CD4-positive, alpha-beta T cell treated with Interleukin-10 for 1 hour (primary cell): Measurements from ENCODE around the gene CENPN.

Experiments
- DNase-seq: peaks from one replicate; pipeline ENCODE4 v3.0.0-alpha.2; 2020

The CENPN gene

GRCh38 chr16:81006813-81007695 is at the start of gene CENPN, which contains the start of gene CMC2:
CENPN (plus strand) TSS chr16:81007214; CDS start chr16:81011940, 4,726 bp downstream.
CMC2 (minus strand) TSS chr16:81006885; CDS start chr16:80997394, 9,491 bp downstream.
- DNase-seq = peak; percentile 98

GRCh38 chr16:80958284-80958683 is 48.7 kb upstream of the CENPN start:
- DNase-seq = no peak

- no peak for DNase-seq
Measured at GRCh38 chr16:80962879-80963278, 44.1 kb upstream of the CENPN start.

- no peak for DNase-seq
Measured at GRCh38 chr16:80964351-80964750, 42.7 kb upstream of the CENPN start.

GRCh38 chr16:80966617-80967016 is 40.4 kb upstream of the CENPN start:
- no peak for DNase-seq

GRCh38 chr16:80968386-80969113 is 38.5 kb upstream of the CENPN start:
- no peak for DNase-seq

- no peak for DNase-seq
Measured at GRCh38 chr16:80969114-80969484, 37.9 kb upstream of the CENPN start.

GRCh38 chr16:80971819-80972218 is 35.2 kb upstream of the CENPN start:
- DNase-seq = no peak

- no peak for DNase-seq
Measured at GRCh38 chr16:80972611-80973010, 34.4 kb upstream of the CENPN start.

- DNase-seq = no peak
Measured at GRCh38 chr16:80973991-80974390, 33.0 kb upstream of the CENPN start.

- DNase-seq = no peak
Measured at GRCh38 chr16:80974649-80975376, 32.2 kb upstream of the CENPN start.

- DNase-seq = no peak
Measured at GRCh38 chr16:80976946-80977345, 30.1 kb upstream of the CENPN start.

- no peak for DNase-seq
Measured at GRCh38 chr16:80981103-80981502, 25.9 kb upstream of the CENPN start.

- no peak for DNase-seq
Measured at GRCh38 chr16:80982646-80983045, 24.4 kb upstream of the CENPN start.

- no peak for DNase-seq
Measured at GRCh38 chr16:80984124-80984892, 22.7 kb upstream of the CENPN start.

- no peak for DNase-seq
Measured at GRCh38 chr16:80985611-80986010, 21.4 kb upstream of the CENPN start.

GRCh38 chr16:80986557-80986956 is 20.5 kb upstream of the CENPN start:
- DNase-seq = no peak

- DNase-seq = no peak
Measured at GRCh38 chr16:80988756-80989155, 18.3 kb upstream of the CENPN start.

GRCh38 chr16:80989801-80990200 is 17.2 kb upstream of the CENPN start:
- no peak for DNase-seq

GRCh38 chr16:80990577-80990976 is 16.4 kb upstream of the CENPN start:
- DNase-seq = no peak

- no peak for DNase-seq
Measured at GRCh38 chr16:80990978-80991377, 16.0 kb upstream of the CENPN start.

GRCh38 chr16:80991792-80992430 is 15.1 kb upstream of the CENPN start:
- no peak for DNase-seq
